ENCODE results near the gene C1QTNF12.

The C1QTNF12 gene

GRCh38 chr1:1210726-1211540 is 35.6 kb downstream of the C1QTNF12 start:
- DNase-seq = peak; percentile 11

- DNase-seq = no peak
Observed at GRCh38 chr1:1208713-1209433, 37.6 kb downstream of the C1QTNF12 start.

GRCh38 chr1:1207571-1207892 is 39.0 kb downstream of the C1QTNF12 start:
- no peak for DNase-seq

DNA sequence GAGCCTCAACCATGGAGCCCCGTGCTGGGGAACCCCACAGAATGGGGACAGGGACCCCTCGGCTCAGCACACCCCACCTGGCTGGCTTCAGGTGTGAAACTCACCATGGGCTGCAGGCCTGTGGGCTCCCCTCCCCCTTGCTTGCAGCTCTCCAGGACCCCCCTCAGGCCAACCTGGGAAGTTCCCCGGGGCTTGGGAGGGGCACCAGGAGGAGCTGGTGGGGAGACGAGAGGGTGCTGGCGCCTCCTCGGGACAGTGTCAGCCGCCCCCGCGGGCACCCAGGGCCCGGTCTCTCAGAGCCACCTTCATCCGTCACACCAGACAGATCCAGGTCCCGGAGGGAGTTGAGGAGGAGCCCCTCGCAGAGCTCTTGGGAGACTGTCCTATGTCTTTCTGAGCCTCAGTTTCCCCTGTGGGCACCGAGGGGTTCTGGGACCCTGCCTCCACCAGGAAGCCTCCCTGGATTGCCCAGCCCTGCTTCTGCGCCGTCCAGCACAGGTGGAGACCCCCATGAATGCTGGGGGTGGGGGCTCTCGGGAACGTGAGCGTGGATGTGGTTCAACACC is 39.5 kb downstream of the C1QTNF12 start:
- no peak for DNase-seq

GRCh38 chr1:1206376-1206965 is 40.1 kb downstream of the C1QTNF12 start, which contains the start of gene TNFRSF18:
TNFRSF18 (minus strand) TSS chr1:1206592; CDS start chr1:1206571, 21 bp downstream.
- peak; percentile 44 for DNase-seq

GRCh38 chr1:1205769-1206375 is 40.6 kb downstream of the C1QTNF12 start:
- DNase-seq = no peak

DNA sequence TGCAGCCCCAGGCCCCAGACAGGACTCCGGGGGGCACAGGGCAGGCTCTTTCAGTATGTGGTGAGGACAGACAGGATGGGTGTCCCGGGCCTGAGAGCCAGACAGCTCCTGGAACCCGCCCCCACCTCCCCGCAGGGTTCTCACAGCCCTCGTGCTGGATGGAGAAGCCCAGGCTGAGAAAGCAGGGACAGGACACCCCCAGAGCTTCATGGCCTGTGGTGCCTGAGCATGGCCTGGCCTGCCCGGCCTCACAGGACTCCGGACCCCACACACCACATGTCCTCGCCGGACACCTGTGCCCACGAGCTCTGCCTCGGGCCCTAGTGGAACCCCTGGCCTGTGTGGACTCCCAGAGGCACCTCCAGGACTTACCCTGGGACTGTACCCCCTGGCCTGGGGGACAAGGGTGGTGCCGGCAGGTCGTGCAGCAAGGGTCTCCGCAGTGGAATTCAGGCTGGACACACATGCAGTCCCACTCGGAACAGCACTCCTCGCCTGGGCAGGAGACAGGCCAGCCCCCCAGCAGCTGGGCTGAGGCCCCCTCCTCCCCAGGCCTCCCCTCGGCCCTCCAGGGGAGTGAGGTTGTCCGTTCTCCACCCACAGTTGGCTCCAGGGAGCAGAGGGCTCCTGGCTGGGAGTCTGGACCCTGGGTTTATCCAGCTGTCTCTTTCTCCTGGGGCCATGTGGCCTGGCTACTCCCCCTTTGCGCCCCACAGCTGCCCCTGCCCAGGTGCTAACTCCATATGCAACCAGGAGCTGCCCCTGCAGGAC is 41.3 kb downstream of the C1QTNF12 start:
- no peak for DNase-seq

DNA sequence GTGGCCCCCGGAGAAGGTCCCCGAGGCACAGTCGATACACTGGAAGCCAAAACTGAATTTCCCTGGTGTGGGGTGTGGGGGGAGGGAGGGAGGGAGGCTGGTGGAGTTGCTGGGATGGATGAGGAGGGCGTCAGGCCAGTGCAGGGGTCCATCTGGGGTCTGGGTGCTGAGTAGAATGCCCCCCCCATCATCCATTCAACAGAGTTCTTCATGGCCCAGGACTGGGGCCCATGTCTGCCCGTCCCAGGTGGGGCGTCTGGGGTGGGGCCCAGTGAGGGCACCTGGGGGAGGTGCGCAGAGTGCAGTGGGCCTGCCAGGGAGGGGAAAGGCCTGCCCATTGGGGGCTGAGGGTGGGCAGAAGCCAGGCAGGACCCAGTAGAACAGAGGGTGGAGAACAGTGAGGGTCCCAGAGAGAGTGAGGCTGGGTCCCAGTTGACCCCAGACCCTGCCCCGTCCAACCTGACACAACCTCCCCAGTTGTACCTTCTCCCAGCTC is 42.0 kb downstream of the C1QTNF12 start:
- no peak for DNase-seq

- DNase-seq = no peak
Observed at GRCh38 chr1:1203561-1204424, 42.7 kb downstream of the C1QTNF12 start.

GRCh38 chr1:1202831-1203560 is 43.5 kb downstream of the C1QTNF12 start:
- DNase-seq = no peak

DNA sequence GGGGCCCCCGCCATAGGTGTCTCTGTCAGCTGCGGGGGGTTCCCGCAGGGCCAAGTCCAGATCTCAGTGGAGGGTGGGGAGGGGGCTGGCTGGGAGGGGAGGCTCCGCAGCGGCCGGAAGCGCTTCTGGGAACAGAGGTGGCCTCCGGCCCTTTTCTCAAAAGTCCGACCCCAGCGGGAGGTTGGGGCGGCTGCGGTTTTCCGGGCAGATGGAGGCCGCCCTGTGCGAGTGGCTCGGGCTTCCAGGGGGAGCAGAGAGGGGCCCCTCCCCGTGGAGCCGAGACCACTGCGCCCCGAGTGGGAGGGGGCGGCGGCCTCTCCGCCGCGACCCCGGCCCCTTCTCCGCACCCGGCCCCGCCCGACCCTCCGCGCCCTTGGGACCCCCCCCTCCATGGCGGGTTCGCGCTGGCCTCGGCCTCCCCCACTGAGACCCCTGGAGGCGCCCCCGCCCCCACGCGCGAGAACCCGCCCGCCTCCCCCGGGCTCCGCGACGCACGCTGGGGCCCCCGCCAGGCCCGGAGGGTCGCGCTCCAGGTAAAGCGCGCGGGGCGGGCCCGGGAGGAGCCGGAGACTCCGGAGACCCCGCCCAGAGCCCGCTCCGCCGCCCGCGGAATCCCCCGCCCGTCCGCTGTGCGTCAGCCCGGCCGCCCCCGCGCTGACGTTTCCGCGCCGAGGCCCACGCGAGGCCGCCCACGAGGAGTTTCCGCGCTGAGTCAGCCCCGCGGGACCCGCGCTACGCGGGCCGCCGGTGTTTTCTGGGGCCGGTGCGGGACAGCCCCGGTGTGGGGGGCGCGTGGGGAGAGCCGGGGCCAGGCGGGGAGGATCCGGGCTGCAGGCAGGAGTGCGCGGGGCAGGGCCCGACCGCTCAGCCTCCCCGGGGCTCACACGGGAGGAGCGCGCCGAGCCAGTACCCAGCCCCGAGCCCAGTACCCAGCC is 45.4 kb downstream of the C1QTNF12 start:
- DNase-seq = peak; percentile 93

GRCh38 chr1:1199961-1200875 is 46.3 kb downstream of the C1QTNF12 start:
- DNase-seq = no peak

GRCh38 chr1:1199141-1199960 is 47.2 kb downstream of the C1QTNF12 start:
- DNase-seq = no peak

DNA sequence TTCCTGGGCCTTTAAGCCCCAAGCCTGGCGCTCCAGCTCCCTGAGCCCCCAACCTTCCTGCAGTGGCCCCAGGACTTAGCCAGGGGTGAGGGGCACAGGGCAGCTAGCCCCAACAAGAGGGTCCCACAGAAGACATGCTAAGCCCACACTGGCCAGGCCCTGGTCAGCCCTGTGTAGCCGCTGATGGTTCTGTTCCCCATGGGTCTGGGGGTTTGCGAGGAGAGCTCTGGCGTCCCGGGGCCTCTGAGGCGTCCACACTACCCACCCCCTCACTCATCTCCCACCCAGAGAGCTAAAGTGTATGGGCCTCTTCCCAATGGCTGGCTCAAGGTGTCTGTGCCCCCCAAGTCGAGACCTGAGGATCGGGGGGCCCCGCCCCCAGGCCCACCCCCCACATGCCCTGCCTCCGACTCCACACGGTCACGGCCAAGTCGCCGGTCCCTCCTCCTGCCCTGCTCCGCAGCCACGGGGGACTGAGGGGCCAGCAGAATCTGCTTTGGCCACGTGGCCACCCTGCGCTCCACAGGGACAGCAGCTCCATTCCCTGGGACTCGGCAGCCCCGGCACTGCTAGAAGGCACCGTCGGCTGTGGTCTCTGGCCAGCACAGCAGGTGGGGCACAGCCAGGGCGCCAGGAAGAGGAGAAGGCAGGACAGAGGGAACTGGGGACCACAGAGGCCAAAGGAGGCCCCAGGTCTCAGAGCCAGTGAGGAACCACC is 47.9 kb downstream of the C1QTNF12 start:
- DNase-seq = no peak

- DNase-seq = no peak
Observed at GRCh38 chr1:1197551-1198422, 48.7 kb downstream of the C1QTNF12 start.

GRCh38 chr1:1197188-1197500 is 49.4 kb downstream of the C1QTNF12 start:
- DNase-seq = no peak

All from activated naive CD4-positive, alpha-beta T cell treated with anti-CD3 and anti-CD28 coated beads, Interleukin-2, amount 50 U/mL, for 16 hours (primary cell).